Loucy (cell line): Measurements from ENCODE around the gene RELCH.

Source experiments
- H2AFZ ChIP-seq: fragments of 200-600 bp; sonication (generic); 2 replicates; pipeline ENCODE4 v1.6.0; 2016; ENCODE audit warnings: antibody characterized with exemption, mild to moderate bottlenecking, low read length, moderate library complexity
- H3F3A ChIP-seq: fragments of 200-600 bp; 2 replicates; pipeline ENCODE4 v1.6.0; 2016; ENCODE audit warnings: antibody characterized with exemption, low read depth, mild to moderate bottlenecking
- H3K27me3 ChIP-seq: fragments of 200-600 bp; sonication (generic); 2 replicates; pipeline ENCODE4 v1.6.1; 2014; ENCODE audit warnings: low read length, mild to moderate bottlenecking; ENCODE audit not compliant: insufficient read depth, poor library complexity, severe bottlenecking
- H3K36me3 ChIP-seq: fragments of 200-600 bp; sonication (generic); 2 replicates; pipeline ENCODE4 v1.6.1; 2016; ENCODE audit warnings: low read length; ENCODE audit not compliant: insufficient read depth
- H3K4me1 ChIP-seq: fragments of 200-600 bp; sonication (generic); 2 replicates; pipeline ENCODE4 v1.5.1; 2014; ENCODE audit warnings: low read length, mild to moderate bottlenecking; ENCODE audit not compliant: insufficient read depth, poor library complexity, severe bottlenecking
- H3K4me2 ChIP-seq: fragments of 200-600 bp; sonication (generic); 2 replicates; pipeline ENCODE4 v1.6.0; 2014; ENCODE audit warnings: antibody characterized with exemption, low read length, low read depth, mild to moderate bottlenecking; ENCODE audit not compliant: poor library complexity, severe bottlenecking
- H3K4me3 ChIP-seq: fragments of 200-600 bp; sonication (generic); 2 replicates; pipeline ENCODE4 v1.5.1; 2014; ENCODE audit warnings: low read length, mild to moderate bottlenecking, mixed read lengths; ENCODE audit not compliant: poor library complexity, severe bottlenecking
- H3K79me2 ChIP-seq: fragments of 200-600 bp; sonication (generic); 2 replicates; pipeline ENCODE4 v1.6.1; 2014; ENCODE audit warnings: low read length; ENCODE audit not compliant: insufficient read depth
- H3K9ac ChIP-seq: fragments of 200-600 bp; sonication (generic); 2 replicates; pipeline ENCODE4 v1.6.0; 2014; ENCODE audit warnings: mild to moderate bottlenecking, low read depth, low read length, moderate library complexity; ENCODE audit not compliant: poor library complexity, severe bottlenecking
- H3K9me2 ChIP-seq: fragments of 200-600 bp; sonication (generic); replicated peaks from 2 replicates; pipeline ENCODE4 v1.6.1; 2016; ENCODE audit warnings: low read depth, low read length, mixed read lengths
- H3K9me3 ChIP-seq: fragments of 200-600 bp; sonication (generic); 2 replicates; pipeline ENCODE4 v1.6.1; 2014; ENCODE audit warnings: mild to moderate bottlenecking, antibody characterized with exemption, low read length, low read depth; ENCODE audit not compliant: insufficient read depth
- H4K20me1 ChIP-seq: fragments of 200-600 bp; sonication (generic); 2 replicates; pipeline ENCODE4 v1.6.0; 2014; ENCODE audit warnings: antibody characterized with exemption, low read length, mild to moderate bottlenecking; ENCODE audit not compliant: insufficient read depth, poor library complexity, severe bottlenecking
- EZH2phosphoT487 ChIP-seq: fragments of 200-600 bp; IDR thresholded peaks from 2 replicates; pipeline ENCODE4 v1.6.1; 2018; ENCODE audit warnings: antibody characterized with exemption, mild to moderate bottlenecking, moderate library complexity, borderline replicate concordance
- TF ChIP-seq, protein P1 (sequence below): fragments of 200-600 bp; sonication (generic); conservative IDR thresholded peaks from 2 replicates; pipeline ENCODE4 v1.5.1; 2014; ENCODE audit warnings: mild to moderate bottlenecking, antibody characterized with exemption, low read length

RELCH gene

GRCh38 chr18:62200121-62200914 is 13.3 kb downstream of the RELCH start:
- Histone ChIP-seq H3K9me2 (no peaks in the 10 kb centered on the region), H3K4me3 (no peak overlapping the region), H3K79me2 (peaks cover 91% of the 10 kb centered on the region), H3F3A (0 out of 2 replicates have a peak, but pooled peaks cover 4% of the 10 kb centered on the region), H2AFZ (no peak overlapping the region), H3K4me1 (peaks cover 43% of the 10 kb centered on the region), H4K20me1 (peaks cover 60% of the 10 kb centered on the region), H3K27me3 (no peaks in the 10 kb centered on the region), H3K36me3 (0 out of 2 replicates have a peak, but pooled peaks cover 3% of the 10 kb centered on the region), H3K9ac (no peak overlapping the region), H3K4me2 (peak overlapping the region; percentile 11), H3K9me3 (no peaks in the 10 kb centered on the region)
- no peak for TF ChIP-seq EZH2phosphoT487
- TF ChIP-seq, protein P1, sequence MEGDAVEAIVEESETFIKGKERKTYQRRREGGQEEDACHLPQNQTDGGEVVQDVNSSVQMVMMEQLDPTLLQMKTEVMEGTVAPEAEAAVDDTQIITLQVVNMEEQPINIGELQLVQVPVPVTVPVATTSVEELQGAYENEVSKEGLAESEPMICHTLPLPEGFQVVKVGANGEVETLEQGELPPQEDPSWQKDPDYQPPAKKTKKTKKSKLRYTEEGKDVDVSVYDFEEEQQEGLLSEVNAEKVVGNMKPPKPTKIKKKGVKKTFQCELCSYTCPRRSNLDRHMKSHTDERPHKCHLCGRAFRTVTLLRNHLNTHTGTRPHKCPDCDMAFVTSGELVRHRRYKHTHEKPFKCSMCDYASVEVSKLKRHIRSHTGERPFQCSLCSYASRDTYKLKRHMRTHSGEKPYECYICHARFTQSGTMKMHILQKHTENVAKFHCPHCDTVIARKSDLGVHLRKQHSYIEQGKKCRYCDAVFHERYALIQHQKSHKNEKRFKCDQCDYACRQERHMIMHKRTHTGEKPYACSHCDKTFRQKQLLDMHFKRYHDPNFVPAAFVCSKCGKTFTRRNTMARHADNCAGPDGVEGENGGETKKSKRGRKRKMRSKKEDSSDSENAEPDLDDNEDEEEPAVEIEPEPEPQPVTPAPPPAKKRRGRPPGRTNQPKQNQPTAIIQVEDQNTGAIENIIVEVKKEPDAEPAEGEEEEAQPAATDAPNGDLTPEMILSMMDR = no peak

- TF ChIP-seq, protein P1 = no peak
- no peak for TF ChIP-seq EZH2phosphoT487
- Histone ChIP-seq H3K9ac (no peak overlapping the region), H3K79me2 (peaks cover 89% of the 10 kb centered on the region)
Observed at GRCh38 chr18:62201870-62202269, 14.8 kb downstream of the RELCH start.

GRCh38 chr18:62205824-62206223 is 18.8 kb downstream of the RELCH start:
- Histone ChIP-seq H2AFZ (no peak overlapping the region), H3K9me3 (peaks cover 3% of the 10 kb centered on the region; the same call in 1 of the 2 replicates), H3K4me1 (peaks cover 29% of the 10 kb centered on the region), H3K36me3 (0 out of 2 replicates have a peak, but pooled peaks cover 7% of the 10 kb centered on the region), H3K4me3 (no peak overlapping the region), H3K79me2 (peaks cover 91% of the 10 kb centered on the region), H3K4me2 (peak overlapping the region; percentile 54), H3K27me3 (no peaks in the 10 kb centered on the region), H3F3A (no peaks in the 10 kb centered on the region), H4K20me1 (peaks cover 34% of the 10 kb centered on the region), H3K9me2 (no peaks in the 10 kb centered on the region), H3K9ac (no peak overlapping the region)
- TF ChIP-seq, protein P1 = no peak
- no peak for TF ChIP-seq EZH2phosphoT487

More at GRCh38 chr18:62201870-62202269, 14.8 kb downstream of the RELCH start:
- H3K4me2 ChIP-seq = no peak overlapping the region
- no peaks in the 10 kb centered on the region for H3K27me3 ChIP-seq
- H4K20me1 ChIP-seq = peaks cover 59% of the 10 kb centered on the region
- H2AFZ ChIP-seq = no peak overlapping the region
- H3K4me3 ChIP-seq = no peak overlapping the region
- H3K9me2 ChIP-seq = no peaks in the 10 kb centered on the region
- H3K4me1 ChIP-seq = peaks cover 41% of the 10 kb centered on the region
- H3K9me3 ChIP-seq = no peaks in the 10 kb centered on the region
- H3F3A ChIP-seq = 0 out of 2 replicates have a peak, but pooled peaks cover 3% of the 10 kb centered on the region
- 0 out of 2 replicates have a peak, but pooled peaks cover 3% of the 10 kb centered on the region for H3K36me3 ChIP-seq
